OCI-LY7 (cell line): ENCODE results near the gene TBX22. TPM values are rescaled to one million over a fixed set of nuclear protein-coding genes. Genes with fewer than 3 reads are reported as not detected.
"Not testable (repeated sequence)": the region's sequence is repeated elsewhere in the genome, so short reads cannot be mapped to it uniquely, and the experiment has no call there.

Experiments
- BruUV-seq: library from RNA; stranded (reverse); fragments of 400-500 nt; replicated peaks from 2 replicates; lab custom pipeline; 2021; lab: Mats Ljungman, UMichigan
- CTCF ChIA-PET: fragments of 300-600 bp; sonication (Branson Sonifier 250); formaldehyde crosslinking; loops from one replicate; lab custom pipeline; 2022; ENCODE audit warnings: antibody characterized with exemption; ENCODE audit not compliant: unreplicated experiment; lab: Charles Lee
- POLR2A ChIA-PET: fragments of 300-600 bp; sonication (Branson Sonifier 250); formaldehyde crosslinking; loops from one replicate; lab custom pipeline; 2022; ENCODE audit warnings: antibody characterized with exemption; lab: Charles Lee
- DNase-seq: peaks from one replicate; pipeline ENCODE4 v3.0.0-alpha.2; 2015; ENCODE audit warnings: low spot score
- H2AFZ ChIP-seq: fragments of 200-600 bp; sonication (generic), shearing (Covaris generic); 2 replicates; pipeline ENCODE4 v1.6.1; 2014; ENCODE audit warnings: mild to moderate bottlenecking, antibody characterized with exemption, low read length, moderate library complexity
- H3K27ac ChIP-seq: fragments of 200-600 bp; sonication (generic); 2 replicates; pipeline ENCODE4 v1.5.1; 2014; ENCODE audit warnings: mixed run types, low read depth, mild to moderate bottlenecking, moderate library complexity, low read length, inconsistent platforms; ENCODE audit not compliant: poor library complexity, severe bottlenecking
- H3K36me3 ChIP-seq: fragments of 200-600 bp; sonication (generic); 2 replicates; pipeline ENCODE4 v1.6.1; 2014; ENCODE audit warnings: mild to moderate bottlenecking, antibody characterized with exemption, low read length, moderate library complexity, mixed read lengths; ENCODE audit not compliant: insufficient read depth
- H3K4me1 ChIP-seq: fragments of 200-600 bp; sonication (generic); 2 replicates; pipeline ENCODE4 v1.5.1; 2014; ENCODE audit warnings: mild to moderate bottlenecking, low read length; ENCODE audit not compliant: insufficient read depth, poor library complexity, severe bottlenecking
- H3K4me2 ChIP-seq: fragments of 200-600 bp; sonication (generic); 2 replicates; pipeline ENCODE4 v1.6.1; 2014; ENCODE audit warnings: mild to moderate bottlenecking, low read length
- H3K4me3 ChIP-seq: fragments of 200-600 bp; sonication (generic); 2 replicates; pipeline ENCODE4 v1.5.1; 2014; ENCODE audit warnings: mild to moderate bottlenecking, low read depth, low read length; ENCODE audit not compliant: poor library complexity, severe bottlenecking
- H3K79me2 ChIP-seq: fragments of 200-600 bp; sonication (generic); 2 replicates; pipeline ENCODE4 v1.6.1; 2016; ENCODE audit warnings: low read depth, mild to moderate bottlenecking, low read length, moderate library complexity, mixed read lengths; ENCODE audit not compliant: insufficient read depth
- H3K9me2 ChIP-seq: fragments of 200-600 bp; sonication (generic); 2 replicates; pipeline ENCODE4 v1.6.1; 2016; ENCODE audit warnings: mild to moderate bottlenecking, low read length, mixed read lengths; ENCODE audit not compliant: insufficient read depth
- H3K9me3 ChIP-seq: fragments of 200-600 bp; sonication (generic); 2 replicates; pipeline ENCODE4 v1.6.1; 2014; ENCODE audit warnings: mild to moderate bottlenecking, mixed run types, low read length, mixed read lengths
- H4K20me1 ChIP-seq: fragments of 200-600 bp; sonication (generic); 2 replicates; pipeline ENCODE4 v1.6.1; 2014; ENCODE audit warnings: mild to moderate bottlenecking, antibody characterized with exemption, low read length, moderate library complexity, mixed read lengths; ENCODE audit not compliant: insufficient read depth
- intact Hi-C: fragments of 100-400 bp; cut with micrococcal nuclease; formaldehyde crosslinking; loops from one replicate; pipeline ENCODE4 v1.10.0; 2022; ENCODE audit not compliant: unreplicated experiment
- total RNA-seq, 2 experiments: library from RNA; depleted of rRNA in 1 of 2; stranded (reverse); fragments of >200 nt in 1 of 2; shearing (Covaris generic) in 1 of 2; gene quantifications; 2 replicates each; pipeline ENCODE4 v1.2.3, GENCODE V29; 2014 to 2022

Gene TBX22
- total RNA-seq, 2 experiments from 2014 or later, result not detected

DNA sequence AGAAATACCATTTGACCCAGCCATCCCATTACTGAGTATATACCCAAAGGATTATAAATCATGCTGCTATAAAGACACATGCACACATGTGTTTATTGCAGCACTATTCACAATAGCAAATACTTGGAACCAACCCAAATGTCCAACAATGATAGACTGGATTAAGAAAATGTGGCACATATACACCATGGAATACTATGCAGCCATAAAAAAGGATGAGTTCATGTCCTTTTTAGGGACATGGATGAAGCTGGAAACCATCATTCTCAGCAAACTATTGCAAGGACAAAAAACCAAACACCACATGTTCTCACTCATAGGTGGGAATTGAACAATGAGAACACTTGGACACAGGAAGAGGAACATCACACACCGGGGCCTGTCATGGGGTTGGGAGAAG, 61.1 kb downstream of the TBX22 start:
- POLR2A ChIA-PET, BruUV-seq, H4K20me1 ChIP-seq, CTCF ChIA-PET, H3K9me3 ChIP-seq, H3K27ac ChIP-seq, H3K4me2 ChIP-seq, H3K36me3 ChIP-seq, H3K79me2 ChIP-seq, H2AFZ ChIP-seq, H3K4me3 ChIP-seq, intact Hi-C loops, H3K4me1 ChIP-seq, DNase-seq, H3K9me2 ChIP-seq: not testable (repeated sequence)
